Neural cell (in vitro differentiated cells): ENCODE data around the gene CFAP221.

Experiments
- REST ChIP-seq: IDR thresholded peaks from 2 replicates; pipeline ENCODE4 v1.6.1; 2012; ENCODE audit warnings: borderline replicate concordance
- TF ChIP-seq, protein P1 (sequence below): fragments of 450-650 bp; IDR thresholded peaks from 2 replicates; pipeline ENCODE4 v1.5.1; 2014; ENCODE audit warnings: antibody characterized with exemption, mild to moderate bottlenecking, moderate library complexity; ENCODE audit not compliant: poor library complexity, severe bottlenecking

- TF ChIP-seq, protein P1, sequence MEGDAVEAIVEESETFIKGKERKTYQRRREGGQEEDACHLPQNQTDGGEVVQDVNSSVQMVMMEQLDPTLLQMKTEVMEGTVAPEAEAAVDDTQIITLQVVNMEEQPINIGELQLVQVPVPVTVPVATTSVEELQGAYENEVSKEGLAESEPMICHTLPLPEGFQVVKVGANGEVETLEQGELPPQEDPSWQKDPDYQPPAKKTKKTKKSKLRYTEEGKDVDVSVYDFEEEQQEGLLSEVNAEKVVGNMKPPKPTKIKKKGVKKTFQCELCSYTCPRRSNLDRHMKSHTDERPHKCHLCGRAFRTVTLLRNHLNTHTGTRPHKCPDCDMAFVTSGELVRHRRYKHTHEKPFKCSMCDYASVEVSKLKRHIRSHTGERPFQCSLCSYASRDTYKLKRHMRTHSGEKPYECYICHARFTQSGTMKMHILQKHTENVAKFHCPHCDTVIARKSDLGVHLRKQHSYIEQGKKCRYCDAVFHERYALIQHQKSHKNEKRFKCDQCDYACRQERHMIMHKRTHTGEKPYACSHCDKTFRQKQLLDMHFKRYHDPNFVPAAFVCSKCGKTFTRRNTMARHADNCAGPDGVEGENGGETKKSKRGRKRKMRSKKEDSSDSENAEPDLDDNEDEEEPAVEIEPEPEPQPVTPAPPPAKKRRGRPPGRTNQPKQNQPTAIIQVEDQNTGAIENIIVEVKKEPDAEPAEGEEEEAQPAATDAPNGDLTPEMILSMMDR = peak; percentile 97
- TF ChIP-seq REST = no peak
Observed at GRCh38 chr2:119641562-119642258, 97.5 kb downstream of the CFAP221 start.
